Common myeloid progenitor, CD34-positive (primary cell): ENCODE results near the gene MAGI2.
A peak's percentile ranks its signal among the peaks of the same experiment; 100 is the strongest.

Experiments
- CTCF ChIA-PET: fragments of 350-600 bp; sonication (Branson Sonifier 250); formaldehyde crosslinking; loops from one replicate; lab custom pipeline; 2021; ENCODE audit warnings: antibody characterized with exemption; lab: Charles Lee
- POLR2A ChIA-PET: fragments of 350-600 bp; sonication (Branson Sonifier 250); formaldehyde crosslinking; loops from one replicate; lab custom pipeline; 2021; ENCODE audit warnings: antibody characterized with exemption; lab: Charles Lee
- DNase-seq, 3 donors: peaks; one replicate each; pipeline versions ENCODE4 v3.0.0 to v3.0.0-alpha.2; 2013
- H3K27ac ChIP-seq, 2 experiments: 1 replicate in 1 of 2; 2 replicates in 1 of 2; pipeline ENCODE4 v1.7.0; 2013; ENCODE audit warnings: inconsistent platforms in 2 of 2, low read length in 2 of 2, mild to moderate bottlenecking in 2 of 2, low read depth in 1 of 2, moderate library complexity in 1 of 2; ENCODE audit not compliant: severe bottlenecking in 2 of 2, insufficient read depth in 1 of 2, poor library complexity in 1 of 2
- H3K27me3 ChIP-seq, 5 experiments: replicated peaks in 2 of 5; 1 replicate in 3 of 5; 2 replicates in 2 of 5; pipeline versions ENCODE4 v1.6.1 to v1.7.0; 2013; ENCODE audit warnings: low read length in 4 of 5, mild to moderate bottlenecking in 2 of 5, moderate library complexity in 2 of 5, inconsistent platforms in 1 of 5; ENCODE audit not compliant: insufficient read depth in 5 of 5, control insufficient read depth in 4 of 5
- H3K36me3 ChIP-seq, 4 experiments: 1 replicate in 2 of 4; 2 replicates in 2 of 4; pipeline versions ENCODE4 v1.6.1 to v1.7.0; 2013; ENCODE audit warnings: low read length in 3 of 4, control low read depth in 1 of 4, mild to moderate bottlenecking in 1 of 4; ENCODE audit not compliant: control insufficient read depth in 4 of 4, insufficient read depth in 4 of 4
- H3K4me1 ChIP-seq, 4 experiments: 1 replicate in 3 of 4; 2 replicates in 1 of 4; pipeline versions ENCODE4 v1.6.1 to v1.7.1; 2013; ENCODE audit warnings: low read length in 3 of 4, mild to moderate bottlenecking in 3 of 4, control low read depth in 1 of 4, inconsistent platforms in 1 of 4, moderate library complexity in 1 of 4; ENCODE audit not compliant: control insufficient read depth in 4 of 4, insufficient read depth in 4 of 4; ENCODE audit errors: control extremely low read depth in 1 of 4
- H3K4me3 ChIP-seq, 7 experiments: 1 replicate in 4 of 7; 2 replicates in 3 of 7; pipeline versions ENCODE4 v1.5.1 to v1.7.0; 2013; ENCODE audit warnings: mild to moderate bottlenecking in 7 of 7, low read length in 6 of 7, moderate library complexity in 6 of 7, inconsistent platforms in 2 of 7, low read depth in 2 of 7, control low read depth in 1 of 7; ENCODE audit not compliant: insufficient read depth in 4 of 7, control insufficient read depth in 1 of 7; ENCODE audit errors: extremely low read depth in 1 of 7
- H3K9me3 ChIP-seq, 5 experiments: 1 replicate in 4 of 5; 2 replicates in 1 of 5; pipeline versions ENCODE4 v1.6.1 to v1.7.1; 2013; ENCODE audit warnings: low read length in 4 of 5, mild to moderate bottlenecking in 2 of 5, inconsistent platforms in 1 of 5, low read depth in 1 of 5, moderate library complexity in 1 of 5; ENCODE audit not compliant: control insufficient read depth in 4 of 5, insufficient read depth in 2 of 5; ENCODE audit errors: control extremely low read depth in 1 of 5
- WGBS: methylation state at CpG from one replicate; pipeline ENCODE4 v1.1.5; 2013; ENCODE audit not compliant: insufficient coverage; 5-methylcytosine and 5-hydroxymethylcytosine counted together

The MAGI2 gene

GRCh38 chr7:78562191-78562590 is 891.3 kb downstream of the MAGI2 start:
- Histone ChIP-seq H3K27me3 (no peaks in the 10 kb centered on the region), H3K4me1 (no peaks in the 10 kb centered on the region), H3K4me3 (no peak overlapping the region), H3K36me3 (no peaks in the 10 kb centered on the region), H3K9me3 (no peaks in the 10 kb centered on the region), H3K27ac (no peak overlapping the region)
- peak in 2 of 3 donors; percentile 3 to 21 for DNase-seq
- ChIA-PET CTCF (no interaction called here), POLR2A (no interaction called here)

- 100% methylated on average over 1 of the region's 3 CpGs for WGBS
- H3K4me1 ChIP-seq: no peaks in the 10 kb centered on the region
- no peaks in the 10 kb centered on the region for H3K36me3 ChIP-seq
- ChIA-PET CTCF (no interaction called here), POLR2A (no interaction called here)
- no peaks in the 10 kb centered on the region for H3K27me3 ChIP-seq
- peaks cover 0 to 2% (median 0%) of the 10 kb centered on the region in 5 experiments for H3K9me3 ChIP-seq
- H3K27ac ChIP-seq: no peak overlapping the region
- no peak overlapping the region for H3K4me3 ChIP-seq
- no peak for DNase-seq
Measured at GRCh38 chr7:78558566-78558965, 894.9 kb downstream of the MAGI2 start.

GRCh38 chr7:78543976-78544375 is 909.5 kb downstream of the MAGI2 start:
- H3K27ac ChIP-seq: no peak overlapping the region
- no peak for DNase-seq
- no peaks in the 10 kb centered on the region for H3K36me3 ChIP-seq
- no peaks in the 10 kb centered on the region for H3K27me3 ChIP-seq
- H3K4me3 ChIP-seq: no peak overlapping the region
- POLR2A ChIA-PET: no interaction called here
- 90% methylated on average over 1 of the region's 1 CpG for WGBS
- CTCF ChIA-PET: no interaction called here
- H3K4me1 ChIP-seq: no peaks in the 10 kb centered on the region
- no peaks in the 10 kb centered on the region for H3K9me3 ChIP-seq

GRCh38 chr7:78542981-78543380 is 910.5 kb downstream of the MAGI2 start:
- WGBS: no CpG with 5 or more reads among the region's 2 CpGs
- Histone ChIP-seq H3K4me3 (no peak overlapping the region), H3K4me1 (no peaks in the 10 kb centered on the region), H3K36me3 (no peaks in the 10 kb centered on the region), H3K27me3 (no peaks in the 10 kb centered on the region), H3K27ac (no peak overlapping the region), H3K9me3 (no peaks in the 10 kb centered on the region)
- ChIA-PET POLR2A (no interaction called here), CTCF (no interaction called here)
- DNase-seq: no peak

GRCh38 chr7:78542541-78542940 is 910.9 kb downstream of the MAGI2 start:
- WGBS: 96% methylated on average over 4 of the region's 5 CpGs
- Histone ChIP-seq H3K36me3 (no peaks in the 10 kb centered on the region), H3K9me3 (no peaks in the 10 kb centered on the region), H3K27ac (no peak overlapping the region), H3K4me3 (no peak overlapping the region), H3K27me3 (no peaks in the 10 kb centered on the region), H3K4me1 (no peaks in the 10 kb centered on the region)
- POLR2A ChIA-PET: no interaction called here
- DNase-seq: no peak
- CTCF ChIA-PET: no interaction called here

- WGBS: 98% methylated on average over 4 of the region's 6 CpGs
- POLR2A ChIA-PET: no interaction called here
- no peak overlapping the region for H3K4me3 ChIP-seq
Measured at GRCh38 chr7:78539825-78540224, 913.6 kb downstream of the MAGI2 start.

GRCh38 chr7:78535655-78536054 is 917.8 kb downstream of the MAGI2 start:
- H3K36me3 ChIP-seq: no peaks in the 10 kb centered on the region
- H3K9me3 ChIP-seq: peaks cover 0 to 2% (median 0%) of the 10 kb centered on the region in 5 experiments
- no peaks in the 10 kb centered on the region for H3K27me3 ChIP-seq
- no peaks in the 10 kb centered on the region for H3K4me1 ChIP-seq
- no peak overlapping the region for H3K4me3 ChIP-seq
- H3K27ac ChIP-seq: no peak overlapping the region
- no peak for DNase-seq
- 88% methylated on average over 4 of the region's 7 CpGs for WGBS
- CTCF ChIA-PET: no interaction called here
- POLR2A ChIA-PET: no interaction called here

More at GRCh38 chr7:78539825-78540224, 913.6 kb downstream of the MAGI2 start:
- Histone ChIP-seq H3K9me3 (peaks cover 0 to 2% (median 0%) of the 10 kb centered on the region in 5 experiments), H3K36me3 (no peaks in the 10 kb centered on the region), H3K4me1 (no peaks in the 10 kb centered on the region), H3K27me3 (no peaks in the 10 kb centered on the region), H3K27ac (no peak overlapping the region)
- no peak for DNase-seq
- CTCF ChIA-PET: no interaction called here
